ENCODE results near the gene AURKB. TPM values are rescaled to one million over a fixed set of nuclear protein-coding genes. Genes with fewer than 3 reads are reported as not detected.

The AURKB gene
- total and polyA plus RNA-seq, 2 of the 13 experiments (the other 11 are each of a cell fraction or from before 2014, with no cell fraction given): 29.5 to 75.3 TPM

DNA sequence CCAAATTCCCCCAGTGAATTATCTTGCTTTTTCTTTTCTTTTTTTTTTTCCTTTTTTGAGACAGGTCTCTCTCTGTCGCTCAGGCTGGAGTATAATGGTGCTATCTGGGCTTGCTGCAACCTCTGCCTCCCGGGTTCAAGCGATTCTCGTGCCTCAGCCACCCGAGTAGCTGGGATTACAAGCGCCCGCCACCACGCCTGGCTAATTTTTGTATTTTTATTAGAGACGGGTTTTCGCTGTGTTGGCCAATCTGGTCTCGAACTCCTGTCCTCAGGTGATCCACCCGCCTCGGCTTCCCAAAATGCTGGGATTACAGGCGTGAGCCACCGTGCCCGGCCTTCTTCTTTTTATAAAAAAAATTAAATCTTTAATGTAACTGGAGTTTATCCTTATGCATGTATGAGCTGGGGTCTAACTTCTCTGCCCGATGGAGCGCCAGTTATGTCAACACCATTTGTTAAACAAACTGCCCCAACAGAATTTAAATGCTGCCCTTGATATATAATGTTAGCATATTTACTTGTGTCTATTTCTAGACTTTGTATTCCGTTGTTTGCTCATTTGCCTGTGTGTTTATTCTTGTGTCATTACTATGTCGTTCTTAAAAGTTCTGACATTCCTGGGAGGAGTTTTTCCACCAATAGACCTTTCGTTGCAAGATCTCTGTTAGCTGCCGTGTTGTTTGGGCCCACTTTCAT is 535 bp upstream of the AURKB start (continued):
- TF ChIP-seq FOXO1 (CRISPR knock-in tag; IDR thresholded peaks at IDR 0.05) (no peak), ZKSCAN1 (IDR thresholded peaks at IDR 0.05; ENCODE audit: low read length) (no peak), CREM (IDR thresholded peaks at IDR 0.05) (peak; percentile 70; the same call in 1 of the 2 replicates), CREM (CRISPR knock-in tag; IDR thresholded peaks at IDR 0.05) (no peak), AGO1 (IDR thresholded peaks at IDR 0.05; ENCODE audit: low read depth, low read length, poor library complexity, severe bottlenecking) (no peak), IRX3 (CRISPR knock-in tag; IDR thresholded peaks at IDR 0.05; ENCODE audit: borderline replicate concordance, low read depth) (no peak), KLF11 (CRISPR knock-in tag; IDR thresholded peaks at IDR 0.05) (no peak), NCOA5 (CRISPR knock-in tag; IDR thresholded peaks at IDR 0.05) (no peak), ZNF569 (CRISPR knock-in tag; IDR thresholded peaks at IDR 0.05; ENCODE audit: borderline replicate concordance) (no peak), CHD4 (IDR thresholded peaks at IDR 0.05; ENCODE audit: borderline replicate concordance, low read length) (no peak), FLYWCH1 (CRISPR knock-in tag; IDR thresholded peaks at IDR 0.05) (0 out of 2 replicates have a peak, but pooled peaks have one; percentile 1), ZFX (CRISPR knock-in tag; IDR thresholded peaks at IDR 0.05; ENCODE audit: low read depth) (no peak), ARNT (IDR thresholded peaks at IDR 0.05) (no peak), POLR2AphosphoS2 (IDR thresholded peaks at IDR 0.05; ENCODE audit: low read depth, low read length) (no peak), ATF1 (CRISPR knock-in tag; IDR thresholded peaks at IDR 0.05) (peak; percentile 10; the same call in 1 of the 2 replicates), RXRB (CRISPR knock-in tag; IDR thresholded peaks at IDR 0.05; ENCODE audit: borderline replicate concordance) (peak; percentile 45; the same call in 1 of the 2 replicates), TCF7L2 (IDR thresholded peaks at IDR 0.05; ENCODE audit: low read depth, low read length) (no peak), CBX1 (IDR thresholded peaks at IDR 0.05; ENCODE audit: low read depth) (no peak), GTF2F1 (IDR thresholded peaks at IDR 0.05; ENCODE audit: low read length) (no peak), PITX1 (CRISPR knock-in tag; IDR thresholded peaks at IDR 0.05) (no peak), ZFYVE20 (CRISPR knock-in tag; IDR thresholded peaks at IDR 0.05; ENCODE audit: borderline replicate concordance, low read depth) (no peak)
- TF ChIP-seq, protein P1, sequence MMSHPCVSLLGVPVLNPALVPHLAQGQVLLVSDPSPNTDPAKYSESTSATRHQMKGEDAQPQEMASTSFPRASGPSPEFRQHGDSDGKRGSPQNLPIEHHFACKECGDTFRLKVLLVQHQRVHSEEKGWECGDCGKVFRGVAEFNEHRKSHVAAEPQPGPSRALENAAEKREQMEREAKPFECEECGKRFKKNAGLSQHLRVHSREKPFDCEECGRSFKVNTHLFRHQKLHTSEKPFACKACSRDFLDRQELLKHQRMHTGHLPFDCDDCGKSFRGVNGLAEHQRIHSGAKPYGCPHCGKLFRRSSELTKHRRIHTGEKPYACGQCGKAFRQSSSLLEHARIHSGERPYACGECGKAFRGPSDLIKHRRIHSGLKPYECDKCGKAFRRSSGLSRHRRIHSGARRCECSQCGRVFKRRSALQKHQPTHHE (CRISPR knock-in tag; IDR thresholded peaks at IDR 0.05; ENCODE audit: borderline replicate concordance): 0 out of 2 replicates have a peak, but pooled peaks have one; percentile 42
- TF ChIP-seq, protein P2, sequence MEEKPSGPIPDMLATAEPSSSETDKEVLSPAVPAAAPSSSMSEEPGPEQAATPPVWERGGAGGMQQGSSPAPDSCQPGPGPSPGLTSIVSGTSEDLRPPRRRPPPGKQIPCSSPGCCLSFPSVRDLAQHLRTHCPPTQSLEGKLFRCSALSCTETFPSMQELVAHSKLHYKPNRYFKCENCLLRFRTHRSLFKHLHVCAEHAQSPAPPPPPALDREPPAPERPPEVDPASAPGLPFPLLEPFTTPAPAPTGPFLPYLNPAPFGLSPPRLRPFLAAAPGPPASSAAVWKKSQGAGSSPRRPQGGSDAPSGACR (CRISPR knock-in tag; IDR thresholded peaks at IDR 0.05): no peak
- TF ChIP-seq, protein P3, sequence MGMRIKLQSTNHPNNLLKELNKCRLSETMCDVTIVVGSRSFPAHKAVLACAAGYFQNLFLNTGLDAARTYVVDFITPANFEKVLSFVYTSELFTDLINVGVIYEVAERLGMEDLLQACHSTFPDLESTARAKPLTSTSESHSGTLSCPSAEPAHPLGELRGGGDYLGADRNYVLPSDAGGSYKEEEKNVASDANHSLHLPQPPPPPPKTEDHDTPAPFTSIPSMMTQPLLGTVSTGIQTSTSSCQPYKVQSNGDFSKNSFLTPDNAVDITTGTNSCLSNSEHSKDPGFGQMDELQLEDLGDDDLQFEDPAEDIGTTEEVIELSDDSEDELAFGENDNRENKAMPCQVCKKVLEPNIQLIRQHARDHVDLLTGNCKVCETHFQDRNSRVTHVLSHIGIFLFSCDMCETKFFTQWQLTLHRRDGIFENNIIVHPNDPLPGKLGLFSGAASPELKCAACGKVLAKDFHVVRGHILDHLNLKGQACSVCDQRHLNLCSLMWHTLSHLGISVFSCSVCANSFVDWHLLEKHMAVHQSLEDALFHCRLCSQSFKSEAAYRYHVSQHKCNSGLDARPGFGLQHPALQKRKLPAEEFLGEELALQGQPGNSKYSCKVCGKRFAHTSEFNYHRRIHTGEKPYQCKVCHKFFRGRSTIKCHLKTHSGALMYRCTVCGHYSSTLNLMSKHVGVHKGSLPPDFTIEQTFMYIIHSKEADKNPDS (CRISPR knock-in tag; IDR thresholded peaks at IDR 0.05): no peak
- TF ChIP-seq, protein P4, sequence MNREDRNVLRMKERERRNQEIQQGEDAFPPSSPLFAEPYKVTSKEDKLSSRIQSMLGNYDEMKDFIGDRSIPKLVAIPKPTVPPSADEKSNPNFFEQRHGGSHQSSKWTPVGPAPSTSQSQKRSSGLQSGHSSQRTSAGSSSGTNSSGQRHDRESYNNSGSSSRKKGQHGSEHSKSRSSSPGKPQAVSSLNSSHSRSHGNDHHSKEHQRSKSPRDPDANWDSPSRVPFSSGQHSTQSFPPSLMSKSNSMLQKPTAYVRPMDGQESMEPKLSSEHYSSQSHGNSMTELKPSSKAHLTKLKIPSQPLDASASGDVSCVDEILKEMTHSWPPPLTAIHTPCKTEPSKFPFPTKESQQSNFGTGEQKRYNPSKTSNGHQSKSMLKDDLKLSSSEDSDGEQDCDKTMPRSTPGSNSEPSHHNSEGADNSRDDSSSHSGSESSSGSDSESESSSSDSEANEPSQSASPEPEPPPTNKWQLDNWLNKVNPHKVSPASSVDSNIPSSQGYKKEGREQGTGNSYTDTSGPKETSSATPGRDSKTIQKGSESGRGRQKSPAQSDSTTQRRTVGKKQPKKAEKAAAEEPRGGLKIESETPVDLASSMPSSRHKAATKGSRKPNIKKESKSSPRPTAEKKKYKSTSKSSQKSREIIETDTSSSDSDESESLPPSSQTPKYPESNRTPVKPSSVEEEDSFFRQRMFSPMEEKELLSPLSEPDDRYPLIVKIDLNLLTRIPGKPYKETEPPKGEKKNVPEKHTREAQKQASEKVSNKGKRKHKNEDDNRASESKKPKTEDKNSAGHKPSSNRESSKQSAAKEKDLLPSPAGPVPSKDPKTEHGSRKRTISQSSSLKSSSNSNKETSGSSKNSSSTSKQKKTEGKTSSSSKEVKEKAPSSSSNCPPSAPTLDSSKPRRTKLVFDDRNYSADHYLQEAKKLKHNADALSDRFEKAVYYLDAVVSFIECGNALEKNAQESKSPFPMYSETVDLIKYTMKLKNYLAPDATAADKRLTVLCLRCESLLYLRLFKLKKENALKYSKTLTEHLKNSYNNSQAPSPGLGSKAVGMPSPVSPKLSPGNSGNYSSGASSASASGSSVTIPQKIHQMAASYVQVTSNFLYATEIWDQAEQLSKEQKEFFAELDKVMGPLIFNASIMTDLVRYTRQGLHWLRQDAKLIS (CRISPR knock-in tag; IDR thresholded peaks at IDR 0.05): no peak

Data from HepG2 (cell line).